Measurements from ENCODE around the gene UBE2D2.

Gene UBE2D2

GRCh38 chr5:139636207-139636792, 75.2 kb downstream of the UBE2D2 start:
- DNase-seq (ENCODE audit: low read depth in 2 of 2): no peak

DNA sequence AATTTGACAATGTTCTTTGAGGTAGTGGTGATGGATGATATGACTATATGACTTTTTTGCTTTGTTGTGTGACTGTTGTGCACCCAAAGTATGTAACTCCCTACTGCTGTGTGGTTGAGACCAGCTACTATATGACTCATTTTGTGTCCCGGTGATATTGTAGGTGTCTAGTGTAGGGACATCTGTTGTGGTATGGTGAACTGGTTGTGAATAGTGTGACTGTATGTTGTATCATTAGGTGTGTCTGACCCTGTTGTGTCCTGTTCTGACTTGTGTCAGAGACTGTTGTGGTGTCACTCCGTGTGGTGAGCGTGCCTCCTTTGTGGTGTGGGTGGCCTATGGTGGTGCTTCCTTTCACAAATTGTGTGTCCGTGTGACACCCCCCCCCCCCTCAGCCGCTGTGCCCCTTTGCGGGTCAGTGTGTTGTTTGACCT, 75.9 kb downstream of the UBE2D2 start:
- DNase-seq (ENCODE audit: low read depth in 2 of 2): no peak

DNA sequence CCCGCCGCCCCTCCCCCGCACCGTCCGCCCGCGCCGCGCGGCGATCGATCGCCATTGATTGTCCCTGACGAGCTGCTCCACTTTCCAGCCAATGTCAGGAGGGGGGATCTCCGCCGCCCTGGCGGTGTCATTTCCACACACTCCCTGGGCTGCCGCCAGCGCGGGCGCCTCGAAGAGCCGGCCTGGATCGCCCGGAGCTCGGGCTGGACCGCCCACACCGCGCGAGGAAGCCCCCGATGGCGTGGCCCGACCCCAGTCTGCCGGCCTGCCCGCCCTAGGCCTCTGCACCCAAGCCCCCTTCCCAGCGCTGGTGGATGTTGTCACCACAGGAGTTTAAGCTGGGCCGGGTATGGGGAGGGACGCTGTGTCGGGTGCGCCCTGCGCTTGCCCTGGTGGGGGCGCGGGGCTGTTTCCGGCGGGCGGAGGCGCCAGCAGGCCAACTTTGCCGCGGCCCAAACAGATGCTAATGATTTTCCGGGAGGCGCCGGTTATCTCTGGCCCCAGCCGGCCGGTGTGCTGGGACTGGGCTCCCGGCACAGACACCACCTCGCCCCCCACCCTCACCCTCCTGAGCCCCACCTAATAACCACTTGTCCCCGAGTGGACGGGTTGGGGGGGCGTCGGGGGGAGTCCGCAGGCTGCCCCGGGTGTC, 76.4 kb downstream of the UBE2D2 start:
- DNase-seq (ENCODE audit: low read depth in 2 of 2): peak in 1 of 2 experiments; percentile 65

GRCh38 chr5:139638090-139638735, 77.1 kb downstream of the UBE2D2 start:
- DNase-seq (ENCODE audit: low read depth in 2 of 2): no peak

DNA sequence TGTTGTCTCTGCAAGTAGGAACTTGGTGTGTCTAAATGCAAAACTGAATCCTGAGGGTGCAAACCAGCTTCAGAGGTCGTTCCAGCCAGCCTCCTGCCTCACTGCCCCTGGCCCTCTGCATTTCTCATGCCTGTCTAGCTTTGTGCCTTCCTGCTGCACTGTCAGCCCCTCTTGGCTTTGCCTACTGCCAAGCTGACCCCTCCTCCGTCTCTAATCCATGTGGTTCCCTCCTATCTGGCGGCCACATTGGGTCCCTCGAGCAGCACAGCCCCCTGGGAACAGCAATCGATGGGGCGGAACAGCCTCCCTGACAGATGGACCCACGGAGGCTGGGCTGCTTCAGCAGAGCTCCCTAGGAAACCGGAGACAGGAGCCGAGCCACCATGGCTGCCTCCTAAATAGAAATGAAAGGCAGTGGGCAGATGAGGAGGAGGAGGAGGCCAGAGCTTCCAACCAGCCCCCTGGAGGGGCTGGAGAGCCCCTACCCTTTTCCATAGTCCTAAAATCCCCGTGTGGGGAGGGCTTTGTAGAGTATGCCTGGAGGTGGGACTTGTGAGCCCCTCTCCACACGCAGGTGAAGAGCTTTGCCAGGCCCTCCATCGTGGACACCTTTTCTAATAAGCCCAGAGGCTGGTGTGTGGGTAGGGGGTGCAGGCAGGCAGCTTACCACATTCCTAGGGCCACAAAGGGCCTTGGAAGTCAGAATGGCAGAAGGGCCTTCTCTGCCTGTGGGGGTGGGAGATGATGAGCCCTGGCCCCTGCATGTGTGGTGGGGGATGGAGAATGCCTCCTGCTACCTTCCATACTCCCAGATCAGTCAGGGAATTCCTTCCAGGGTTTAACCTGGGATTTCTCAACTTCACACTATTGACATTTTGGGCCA, 77.8 kb downstream of the UBE2D2 start:
- no peak for DNase-seq (ENCODE audit: low read depth in 2 of 2)

- DNase-seq (ENCODE audit: low read depth in 2 of 2): no peak
These were observed 78.7 kb downstream of the UBE2D2 start for GRCh38 chr5:139639619-139640380.

GRCh38 chr5:139640421-139641115, 79.4 kb downstream of the UBE2D2 start:
- DNase-seq (ENCODE audit: low read depth in 2 of 2): no peak

GRCh38 chr5:139641116-139642080, 80.3 kb downstream of the UBE2D2 start:
- no peak for DNase-seq (ENCODE audit: low read depth in 2 of 2)

DNA sequence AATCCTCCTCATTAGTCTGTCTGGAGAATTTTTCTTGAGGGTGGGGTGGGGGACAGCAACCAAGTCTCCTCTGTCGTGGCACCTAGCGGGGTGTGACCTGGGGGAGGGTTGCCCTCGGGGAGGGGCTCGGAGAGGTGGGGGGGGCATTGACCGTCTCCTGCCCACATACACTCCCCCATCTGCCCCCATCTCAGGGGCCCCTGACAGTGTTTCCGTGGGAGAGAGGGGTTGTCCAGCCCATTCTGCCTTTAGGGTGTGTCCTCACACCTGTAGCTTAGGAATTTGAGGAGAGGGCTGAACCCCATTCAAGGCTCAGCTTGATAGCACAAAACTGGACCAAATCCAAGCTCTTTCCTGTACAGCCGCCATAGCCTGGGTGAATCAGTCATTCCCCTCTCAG, 81.1 kb downstream of the UBE2D2 start:
- no peak for DNase-seq (ENCODE audit: low read depth in 2 of 2)

DNA sequence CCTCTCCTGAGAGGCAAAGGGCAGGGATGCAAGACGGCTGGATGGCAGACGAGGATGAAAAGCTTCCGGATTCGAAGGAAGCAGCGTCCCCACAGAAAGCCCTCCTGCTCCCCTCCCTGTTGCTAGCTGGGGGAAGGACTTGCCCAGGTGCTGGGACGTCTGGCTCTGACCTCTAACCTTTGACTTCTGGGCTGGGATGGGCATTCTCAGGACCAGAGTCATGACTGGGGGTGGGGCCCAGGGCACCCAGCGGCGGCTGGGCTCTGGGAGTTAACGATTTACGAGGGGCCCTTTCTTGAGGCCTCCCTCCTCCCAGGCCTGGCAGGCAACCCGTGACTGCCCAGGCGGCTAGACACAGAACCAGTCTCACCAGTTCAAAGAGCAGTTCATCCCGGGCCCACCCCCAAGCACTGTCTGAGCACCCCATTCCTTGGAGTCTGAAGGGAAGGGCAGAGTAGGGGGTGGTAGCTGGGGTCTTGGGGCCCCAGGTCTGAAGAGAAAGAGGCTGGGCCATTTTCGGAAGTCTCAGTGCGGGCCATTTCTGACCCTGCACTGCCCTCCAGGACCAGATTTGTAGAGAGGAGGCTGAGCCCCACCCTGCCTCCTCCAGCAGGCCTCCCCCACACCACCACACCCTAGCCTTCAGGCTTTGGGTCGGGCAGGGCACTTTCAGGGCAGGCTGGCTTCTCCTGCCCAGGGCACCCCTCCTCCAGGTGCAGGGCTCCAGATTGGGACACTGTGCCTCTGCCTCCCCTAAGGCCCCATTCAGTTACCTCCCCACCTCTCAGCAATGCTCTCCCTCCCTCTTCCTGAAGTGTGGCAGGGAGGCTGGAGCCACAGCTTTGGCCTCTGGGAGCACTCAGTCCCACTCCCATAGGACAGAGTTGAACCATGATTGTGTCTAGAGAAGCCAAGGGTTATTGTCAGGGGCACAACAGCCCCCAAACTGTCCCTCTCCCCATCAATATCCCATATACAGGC, 82.0 kb downstream of the UBE2D2 start:
- DNase-seq (ENCODE audit: low read depth in 2 of 2): no peak

DNA sequence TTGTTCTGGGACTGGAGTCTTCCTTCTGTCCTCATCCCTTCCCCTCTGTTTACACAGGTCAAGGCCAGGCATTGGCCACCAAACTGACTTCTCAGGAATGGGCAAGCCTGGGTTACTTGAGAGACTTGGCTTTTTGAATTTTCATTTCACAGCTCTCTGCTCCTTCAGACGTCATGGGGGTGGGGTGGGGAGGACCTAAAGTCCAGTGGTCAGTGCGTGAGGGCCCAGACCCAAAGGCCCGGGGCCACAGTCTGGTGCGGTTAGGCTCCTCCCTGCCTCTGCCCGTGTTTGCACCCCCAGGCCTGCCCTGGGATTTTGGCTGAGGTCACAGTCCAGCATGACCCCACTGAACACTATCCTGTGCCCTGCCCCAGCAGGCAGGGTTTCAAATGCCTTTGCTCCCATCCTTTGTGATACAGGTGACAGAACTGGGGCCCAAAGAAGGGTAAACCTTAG, 82.9 kb downstream of the UBE2D2 start:
- no peak for DNase-seq (ENCODE audit: low read depth in 2 of 2)

GRCh38 chr5:139644646-139645429, 83.7 kb downstream of the UBE2D2 start:
- DNase-seq (ENCODE audit: low read depth in 2 of 2): no peak

GRCh38 chr5:139645430-139645871, 84.3 kb downstream of the UBE2D2 start:
- no peak for DNase-seq (ENCODE audit: low read depth in 2 of 2)

- DNase-seq (ENCODE audit: low read depth in 2 of 2): no peak
These were observed 85.0 kb downstream of the UBE2D2 start for GRCh38 chr5:139646111-139646510.

- DNase-seq (ENCODE audit: low read depth in 2 of 2): no peak
These were observed 85.9 kb downstream of the UBE2D2 start for GRCh38 chr5:139646912-139647505.

GRCh38 chr5:139647506-139648204, 86.5 kb downstream of the UBE2D2 start:
- DNase-seq (ENCODE audit: low read depth in 2 of 2): no peak

All from fibroblast of skin of left quadriceps (primary cell).